HEK293T (cell line): ENCODE measurements around the gene NME4.

Source experiments
- ARNT ChIP-seq: fragments of 450-650 bp; IDR thresholded peaks from 2 replicates; pipeline ENCODE4 v1.6.1; 2017; ENCODE audit warnings: mild to moderate bottlenecking
- CTBP1 ChIP-seq: fragments of 450-650 bp; IDR thresholded peaks from 2 replicates; pipeline ENCODE4 v1.6.1; 2016; ENCODE audit warnings: borderline replicate concordance
- FOXM1 ChIP-seq: fragments of 450-650 bp; IDR thresholded peaks from 2 replicates; pipeline ENCODE4 v1.6.1; 2017; ENCODE audit warnings: mild to moderate bottlenecking, borderline replicate concordance
- PKNOX1 ChIP-seq: fragments of 450-650 bp; IDR thresholded peaks from 2 replicates; pipeline ENCODE4 v1.6.1; 2016
- SP1 ChIP-seq: fragments of 450-650 bp; IDR thresholded peaks from 2 replicates; pipeline ENCODE4 v1.6.1; 2017
- SUZ12 ChIP-seq: fragments of 450-650 bp; IDR thresholded peaks from 2 replicates; pipeline ENCODE4 v1.6.1; 2016; ENCODE audit warnings: mild to moderate bottlenecking
- TARDBP ChIP-seq: fragments of 450-650 bp; IDR thresholded peaks from 2 replicates; pipeline ENCODE4 v1.6.1; 2016
- ZNF384 ChIP-seq: fragments of 450-650 bp; IDR thresholded peaks from 2 replicates; pipeline ENCODE4 v1.6.1; 2016

GRCh38 chr16:445566-445965 is 48.6 kb downstream of the NME4 start:
- TF ChIP-seq ARNT (no peak), SP1 (no peak), SUZ12 (no peak), TARDBP (no peak), ZNF384 (no peak), FOXM1 (no peak), PKNOX1 (no peak), CTBP1 (no peak)
